ENCODE data around the gene SLC13A3.

DNA sequence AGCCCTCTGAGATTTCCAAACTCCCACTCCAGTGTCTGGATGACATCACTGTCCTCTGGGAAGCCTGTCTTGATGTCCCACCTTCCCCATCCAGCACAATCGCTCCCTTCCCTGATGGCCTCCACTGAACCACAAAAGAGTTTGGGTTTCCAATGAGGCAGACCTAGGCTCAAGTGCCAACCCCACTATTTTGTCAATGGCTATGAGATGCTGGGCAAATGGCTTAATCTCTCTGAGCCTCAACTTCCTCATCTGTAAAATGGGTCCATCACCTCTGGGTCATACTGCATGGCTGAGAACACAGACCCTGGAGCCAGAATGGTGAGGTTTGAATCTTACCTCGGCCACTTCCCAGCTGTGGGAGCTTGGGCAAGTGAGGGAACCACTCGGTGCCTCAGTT is 11.7 kb downstream of the SLC13A3 start:
- TF ChIP-seq ATF3 (IDR thresholded peaks at IDR 0.05) (no peak), CTCF (IDR thresholded peaks at IDR 0.05; ENCODE audit: low read depth, low read length, missing input control) (no peak), REST (IDR thresholded peaks at IDR 0.05) (no peak), JUND (IDR thresholded peaks at IDR 0.05) (no peak), RAD21 (IDR thresholded peaks at IDR 0.05) (no peak)
- TF ChIP-seq, protein P1, sequence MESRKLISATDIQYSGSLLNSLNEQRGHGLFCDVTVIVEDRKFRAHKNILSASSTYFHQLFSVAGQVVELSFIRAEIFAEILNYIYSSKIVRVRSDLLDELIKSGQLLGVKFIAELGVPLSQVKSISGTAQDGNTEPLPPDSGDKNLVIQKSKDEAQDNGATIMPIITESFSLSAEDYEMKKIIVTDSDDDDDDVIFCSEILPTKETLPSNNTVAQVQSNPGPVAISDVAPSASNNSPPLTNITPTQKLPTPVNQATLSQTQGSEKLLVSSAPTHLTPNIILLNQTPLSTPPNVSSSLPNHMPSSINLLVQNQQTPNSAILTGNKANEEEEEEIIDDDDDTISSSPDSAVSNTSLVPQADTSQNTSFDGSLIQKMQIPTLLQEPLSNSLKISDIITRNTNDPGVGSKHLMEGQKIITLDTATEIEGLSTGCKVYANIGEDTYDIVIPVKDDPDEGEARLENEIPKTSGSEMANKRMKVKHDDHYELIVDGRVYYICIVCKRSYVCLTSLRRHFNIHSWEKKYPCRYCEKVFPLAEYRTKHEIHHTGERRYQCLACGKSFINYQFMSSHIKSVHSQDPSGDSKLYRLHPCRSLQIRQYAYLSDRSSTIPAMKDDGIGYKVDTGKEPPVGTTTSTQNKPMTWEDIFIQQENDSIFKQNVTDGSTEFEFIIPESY (IDR thresholded peaks at IDR 0.05), result no peak
- TF ChIP-seq, protein P2, sequence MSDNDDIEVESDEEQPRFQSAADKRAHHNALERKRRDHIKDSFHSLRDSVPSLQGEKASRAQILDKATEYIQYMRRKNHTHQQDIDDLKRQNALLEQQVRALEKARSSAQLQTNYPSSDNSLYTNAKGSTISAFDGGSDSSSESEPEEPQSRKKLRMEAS (IDR thresholded peaks at IDR 0.05), result no peak

Data from liver (tissue), 3 donors.